Right lobe of liver (tissue), 6 donors: ENCODE measurements around the gene XPR1. TPM values are rescaled to one million over a fixed set of nuclear protein-coding genes. Genes with fewer than 3 reads are reported as not detected.
A peak's percentile ranks its signal among the peaks of the same experiment; 100 is the strongest.

ENCODE experiments used
- ATAC-seq, 4 donors: fragments of 200-7000 bp; cut with Tn5 transposase; one replicate each; pipeline ENCODE4 v1.9.1; 2020; ENCODE audit warnings: mild to moderate bottlenecking in 4 of 4, moderate library complexity in 4 of 4
- DNase-seq, 3 donors: peaks; one replicate each; pipeline ENCODE4 v3.0.0-alpha.2; 2020
- H3K27ac ChIP-seq, 3 donors: fragments of 200-600 bp; one replicate each; pipeline ENCODE4 v1.8.0; 2022
- H3K27me3 ChIP-seq, 2 donors: fragments of 200-600 bp; one replicate each; pipeline ENCODE4 v1.8.0; 2022
- H3K36me3 ChIP-seq, 4 donors: fragments of 200-600 bp; sonication (generic) in 1 of 4; one replicate each; pipeline versions ENCODE4 v1.5.1 to v1.8.0; 2017 to 2022; ENCODE audit warnings: control low read depth in 1 of 4
- H3K4me1 ChIP-seq, 4 donors: fragments of 200-600 bp; sonication (generic) in 1 of 4; one replicate each; pipeline versions ENCODE4 v1.5.1 to v1.8.0; 2017 to 2022; ENCODE audit warnings: control low read depth in 1 of 4
- H3K4me3 ChIP-seq, 3 donors: fragments of 200-600 bp; one replicate each; pipeline ENCODE4 v1.8.0; 2022
- H3K9me3 ChIP-seq, 4 donors: fragments of 200-600 bp; sonication (generic) in 1 of 4; one replicate each; pipeline versions ENCODE4 v1.5.1 to v1.8.0; 2017 to 2022; ENCODE audit warnings: control low read depth in 1 of 4
- CTCF ChIP-seq, 4 donors: fragments of 200-600 bp in 3 of 4; fragments of 450-650 bp in 1 of 4; IDR thresholded peaks; one replicate each; pipeline versions ENCODE4 v1.5.1 to v1.8.0; 2016 to 2022; ENCODE audit warnings: antibody characterized with exemption in 4 of 4, mild to moderate bottlenecking in 2 of 4
- POLR2A ChIP-seq: fragments of 450-650 bp; IDR thresholded peaks from one replicate; pipeline ENCODE4 v1.6.1; 2017; ENCODE audit warnings: antibody characterized with exemption, mild to moderate bottlenecking
- WGBS: methylation state at CpG from one replicate; pipeline ENCODE4 v1.1.6; 2018; ENCODE audit warnings: low coverage, low lambda C conversion rate; ENCODE audit not compliant: insufficient coverage; ENCODE audit errors: missing lambda C conversion rate; 5-methylcytosine and 5-hydroxymethylcytosine counted together
- intact Hi-C, 2 donors: fragments of 100-400 bp; cut with DNase I; formaldehyde crosslinking; loops; one replicate each; pipeline versions ENCODE4 v1.11.2 to v1.14.1; 2022
- total RNA-seq, 6 experiments: library from RNA; depleted of rRNA in 2 of 6; stranded (reverse); fragments of >200 nt in 2 of 6; fragmentation: NEBNext Ultra II Directional in 3 of 6; extraction: Animal tissue kit (Norgen Biotek cat#: 25700) in 3 of 6; gene quantifications; one replicate each; pipeline versions ENCODE4 v1.1.0 to v1.2.4, GENCODE V29; 2016 to 2023
- donor health status: DM: no; HTN: yes; CAD: no.
- donor health status: DM: no; HTN: no; CAD: no.
- donor health status: DM: no; HTN: no; CAD: no.
- donor health status: DM: no; HTN: yes; CAD: no.
- donor health status: DM: no; HTN: yes; CAD: no.

XPR1 gene
- total RNA-seq, 6 experiments from 2014 or later: 5.9 to 10.0 (median 9.0) TPM

- TF ChIP-seq POLR2A (no peak), CTCF (IDR thresholded peaks at IDR 0.05) (no peak)
- WGBS: 73% methylated on average over 2 of the region's 15 CpGs
- H3K4me1 ChIP-seq: peaks cover 0 to 2% (median 0%) of the 10 kb centered on the region in 4 donors
- intact Hi-C loops: no loop called here
- no peak overlapping the region for H3K4me3 ChIP-seq
- H3K36me3 ChIP-seq: no peaks in the 10 kb centered on the region
- no peak overlapping the region for H3K27ac ChIP-seq
- H3K9me3 ChIP-seq: no peaks in the 10 kb centered on the region
- no peak for DNase-seq
- no peak for ATAC-seq
- H3K27me3 ChIP-seq: no peaks in the 10 kb centered on the region
These were observed 276.4 kb downstream of the XPR1 start for GRCh38 chr1:180908074-180908765.

GRCh38 chr1:180909005-180909414, 277.2 kb downstream of the XPR1 start:
- Histone ChIP-seq H3K27ac (no peak overlapping the region), H3K4me1 (peaks cover 0 to 2% (median 0%) of the 10 kb centered on the region in 4 donors), H3K36me3 (no peaks in the 10 kb centered on the region), H3K9me3 (no peaks in the 10 kb centered on the region), H3K4me3 (no peak overlapping the region), H3K27me3 (no peaks in the 10 kb centered on the region)
- intact Hi-C loops: no loop called here
- no peak for DNase-seq
- TF ChIP-seq CTCF (IDR thresholded peaks at IDR 0.05) (no peak), POLR2A (no peak)
- no peak for ATAC-seq
- WGBS: 49% methylated on average over 3 of the region's 3 CpGs

GRCh38 chr1:180909462-180909976, 277.7 kb downstream of the XPR1 start:
- no peak for TF ChIP-seq POLR2A
- no peak overlapping the region for H3K27ac ChIP-seq
- WGBS: 47% methylated on average over 4 of the region's 5 CpGs
- H3K4me3 ChIP-seq: no peak overlapping the region
- no peaks in the 10 kb centered on the region for H3K27me3 ChIP-seq
- no peak for DNase-seq
- peaks cover 0 to 2% (median 0%) of the 10 kb centered on the region in 4 donors for H3K4me1 ChIP-seq
- intact Hi-C loops: no loop called here
- H3K9me3 ChIP-seq: no peaks in the 10 kb centered on the region
- no peaks in the 10 kb centered on the region for H3K36me3 ChIP-seq
- no peak for ATAC-seq

GRCh38 chr1:180911640-180912191, 279.9 kb downstream of the XPR1 start:
- no peaks in the 10 kb centered on the region for H3K27me3 ChIP-seq
- H3K4me3 ChIP-seq: peak overlapping the region; percentile 29 to 49 (median 38)
- no peak for DNase-seq
- no peak overlapping the region for H3K27ac ChIP-seq
- intact Hi-C loops: no loop called here
- H3K4me1 ChIP-seq: peaks cover 0 to 2% (median 0%) of the 10 kb centered on the region in 4 donors
- no peak for ATAC-seq
- H3K9me3 ChIP-seq: no peaks in the 10 kb centered on the region
- no peaks in the 10 kb centered on the region for H3K36me3 ChIP-seq
- WGBS: 34% methylated on average over 14 of the region's 17 CpGs
- no peak for TF ChIP-seq POLR2A
- TF ChIP-seq CTCF (IDR thresholded peaks at IDR 0.05): no peak

- peak overlapping the region; percentile 29 to 49 (median 38) for H3K4me3 ChIP-seq
- peaks cover 0 to 2% (median 0%) of the 10 kb centered on the region in 4 donors for H3K4me1 ChIP-seq
- WGBS: 0% methylated on average over 4 of the region's 71 CpGs
- TF ChIP-seq POLR2A (no peak), CTCF (IDR thresholded peaks at IDR 0.05) (no peak)
- H3K9me3 ChIP-seq: no peaks in the 10 kb centered on the region
- no peaks in the 10 kb centered on the region for H3K27me3 ChIP-seq
- ATAC-seq (peak in 3 of 4 donors; percentile 14 to 28 (median 25)), DNase-seq (peak in 1 of 3 donors; percentile 42)
- intact Hi-C loops: no loop called here
- H3K27ac ChIP-seq: peak overlapping the region in 2 of 3 donors; percentile 31 to 37
- no peaks in the 10 kb centered on the region for H3K36me3 ChIP-seq
These were observed 280.5 kb downstream of the XPR1 start for GRCh38 chr1:180912211-180912800.
